HG02571 (cell line): ENCODE data around the gene PRIMPOL.
A peak's percentile ranks its signal among the peaks of the same experiment; 100 is the strongest.
"Not testable (repeated sequence)": the region's sequence is repeated elsewhere in the genome, so short reads cannot be mapped to it uniquely, and the experiment has no call there.

ENCODE experiments used
- ATAC-seq: cut with Tn5 transposase; IDR thresholded peaks from one replicate; pipeline ENCODE4 v1.9.1; 2021; ENCODE audit warnings: mild to moderate bottlenecking, moderate library complexity; ENCODE audit not compliant: unreplicated experiment

The PRIMPOL gene

GRCh38 chr4:184636144-184636543 lies 13.4 kb upstream of the PRIMPOL start:
- ATAC-seq = no peak

GRCh38 chr4:184636897-184637296 lies 12.6 kb upstream of the PRIMPOL start:
- ATAC-seq = no peak

GRCh38 chr4:184641022-184641421 lies 8.5 kb upstream of the PRIMPOL start:
- no peak for ATAC-seq

- ATAC-seq = no peak
These were observed 8.1 kb upstream of the PRIMPOL start for GRCh38 chr4:184641451-184641850.

- no peak for ATAC-seq
These were observed 5.8 kb upstream of the PRIMPOL start for GRCh38 chr4:184643731-184644130.

GRCh38 chr4:184644553-184645307 lies 4.8 kb upstream of the PRIMPOL start:
- no peak for ATAC-seq

- ATAC-seq = no peak
These were observed 3.5 kb upstream of the PRIMPOL start for GRCh38 chr4:184645904-184646610.

- ATAC-seq = no peak
These were observed 2.1 kb upstream of the PRIMPOL start for GRCh38 chr4:184647266-184648053.

GRCh38 chr4:184648054-184648312 lies 1.6 kb upstream of the PRIMPOL start:
- no peak for ATAC-seq

- ATAC-seq = peak; percentile 27
These were observed 1.1 kb upstream of the PRIMPOL start for GRCh38 chr4:184648313-184649025.

- ATAC-seq = peak; percentile 9
These were observed 675 bp downstream of the PRIMPOL start for GRCh38 chr4:184649971-184650855.

GRCh38 chr4:184651899-184652298 lies 2.4 kb downstream of the PRIMPOL start:
- no peak for ATAC-seq

GRCh38 chr4:184652681-184653080 lies 3.1 kb downstream of the PRIMPOL start:
- ATAC-seq = not testable (repeated sequence)

GRCh38 chr4:184653650-184654049 lies 4.1 kb downstream of the PRIMPOL start:
- ATAC-seq = no peak

GRCh38 chr4:184655889-184656869 lies 6.6 kb downstream of the PRIMPOL start:
- ATAC-seq = no peak

- ATAC-seq = no peak
These were observed 7.6 kb downstream of the PRIMPOL start for GRCh38 chr4:184657144-184657543.

- ATAC-seq = not testable (repeated sequence)
These were observed 8.3 kb downstream of the PRIMPOL start for GRCh38 chr4:184657820-184658219.

- no peak for ATAC-seq
These were observed 11.4 kb downstream of the PRIMPOL start for GRCh38 chr4:184660978-184661377.

GRCh38 chr4:184662236-184662635 lies 12.7 kb downstream of the PRIMPOL start:
- ATAC-seq = no peak
